Hematopoietic multipotent progenitor cell treated with erythropoietin and hydrocortisone succinate and interleukin-3 and kit ligand, for 8 days (in vitro differentiated cells): ENCODE data around the gene RHOD.
A peak's percentile ranks its signal among the peaks of the same experiment; 100 is the strongest.

Source experiments
- DNase-seq: peaks from one replicate; pipeline ENCODE4 v3.0.0-alpha.2; 2015

Gene RHOD, protein sequence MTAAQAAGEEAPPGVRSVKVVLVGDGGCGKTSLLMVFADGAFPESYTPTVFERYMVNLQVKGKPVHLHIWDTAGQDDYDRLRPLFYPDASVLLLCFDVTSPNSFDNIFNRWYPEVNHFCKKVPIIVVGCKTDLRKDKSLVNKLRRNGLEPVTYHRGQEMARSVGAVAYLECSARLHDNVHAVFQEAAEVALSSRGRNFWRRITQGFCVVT

GRCh38 chr11:67056267-67057204 is at the start of gene RHOD:
Gene RHOD, plus strand, starts transcription at chr11:67056847. Its CDS starts 56 bp downstream, at chr11:67056903.
- no peak for DNase-seq

DNA sequence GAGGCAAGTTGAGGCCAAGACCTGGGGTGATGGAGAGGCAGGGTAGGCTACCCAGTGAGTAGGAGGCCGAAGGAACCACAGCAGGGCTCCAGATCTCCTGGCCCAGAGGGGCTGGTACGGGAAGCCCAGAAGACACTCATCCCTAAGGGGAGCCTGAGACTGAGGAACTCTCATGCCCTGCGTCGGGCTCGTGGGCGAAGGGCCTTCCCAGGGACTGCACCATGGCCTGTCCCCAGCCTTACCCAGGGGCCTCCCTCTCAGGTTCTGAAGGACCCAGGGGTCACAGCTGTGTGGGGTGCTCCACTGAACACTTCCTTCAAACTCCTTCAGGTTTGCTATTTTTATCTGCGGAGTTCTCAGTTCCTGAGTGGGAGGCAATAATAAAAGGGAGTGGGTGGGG is 49.5 kb upstream of the RHOD start:
- DNase-seq, result no peak

- no peak for DNase-seq
Observed at GRCh38 chr11:67010296-67010905, 46.2 kb upstream of the RHOD start.

- DNase-seq, result no peak
Observed at GRCh38 chr11:67013511-67014045, 43.1 kb upstream of the RHOD start.

- no peak for DNase-seq
Observed at GRCh38 chr11:67014343-67014742, 42.3 kb upstream of the RHOD start.

- DNase-seq, result no peak
Observed at GRCh38 chr11:67015048-67015447, 41.6 kb upstream of the RHOD start.

- no peak for DNase-seq
Observed at GRCh38 chr11:67016550-67016949, 40.1 kb upstream of the RHOD start.

- no peak for DNase-seq
Observed at GRCh38 chr11:67020949-67021348, 35.7 kb upstream of the RHOD start.

DNA sequence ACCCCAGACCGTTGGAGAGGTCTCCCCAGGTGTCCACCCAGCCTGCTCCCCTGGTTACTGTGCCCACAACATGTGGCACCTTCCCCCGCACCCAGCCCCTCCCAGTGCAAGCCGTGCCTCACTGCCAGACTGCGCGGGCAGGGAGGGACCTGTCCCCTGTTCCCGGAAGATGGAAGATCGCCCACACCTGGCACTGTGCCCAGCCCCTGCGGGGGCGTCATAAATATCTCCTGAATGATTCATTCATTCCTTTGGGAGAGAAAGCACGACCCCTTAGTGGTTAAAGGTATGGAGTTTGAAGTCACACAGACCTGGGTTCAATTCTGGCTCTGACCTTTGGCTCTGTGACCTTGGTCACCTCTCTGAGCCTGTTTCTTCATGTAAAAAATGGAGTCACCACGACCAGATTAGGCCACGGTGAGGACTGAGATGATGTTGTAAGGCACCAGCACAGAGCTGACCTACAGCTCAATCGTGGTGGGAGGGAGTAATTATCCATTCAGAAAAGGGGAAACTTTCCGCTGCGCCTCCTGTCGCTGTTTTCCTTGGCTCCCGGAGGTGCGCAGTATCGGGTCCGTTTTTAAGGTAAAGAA is 34.2 kb upstream of the RHOD start:
- DNase-seq, result no peak

DNA sequence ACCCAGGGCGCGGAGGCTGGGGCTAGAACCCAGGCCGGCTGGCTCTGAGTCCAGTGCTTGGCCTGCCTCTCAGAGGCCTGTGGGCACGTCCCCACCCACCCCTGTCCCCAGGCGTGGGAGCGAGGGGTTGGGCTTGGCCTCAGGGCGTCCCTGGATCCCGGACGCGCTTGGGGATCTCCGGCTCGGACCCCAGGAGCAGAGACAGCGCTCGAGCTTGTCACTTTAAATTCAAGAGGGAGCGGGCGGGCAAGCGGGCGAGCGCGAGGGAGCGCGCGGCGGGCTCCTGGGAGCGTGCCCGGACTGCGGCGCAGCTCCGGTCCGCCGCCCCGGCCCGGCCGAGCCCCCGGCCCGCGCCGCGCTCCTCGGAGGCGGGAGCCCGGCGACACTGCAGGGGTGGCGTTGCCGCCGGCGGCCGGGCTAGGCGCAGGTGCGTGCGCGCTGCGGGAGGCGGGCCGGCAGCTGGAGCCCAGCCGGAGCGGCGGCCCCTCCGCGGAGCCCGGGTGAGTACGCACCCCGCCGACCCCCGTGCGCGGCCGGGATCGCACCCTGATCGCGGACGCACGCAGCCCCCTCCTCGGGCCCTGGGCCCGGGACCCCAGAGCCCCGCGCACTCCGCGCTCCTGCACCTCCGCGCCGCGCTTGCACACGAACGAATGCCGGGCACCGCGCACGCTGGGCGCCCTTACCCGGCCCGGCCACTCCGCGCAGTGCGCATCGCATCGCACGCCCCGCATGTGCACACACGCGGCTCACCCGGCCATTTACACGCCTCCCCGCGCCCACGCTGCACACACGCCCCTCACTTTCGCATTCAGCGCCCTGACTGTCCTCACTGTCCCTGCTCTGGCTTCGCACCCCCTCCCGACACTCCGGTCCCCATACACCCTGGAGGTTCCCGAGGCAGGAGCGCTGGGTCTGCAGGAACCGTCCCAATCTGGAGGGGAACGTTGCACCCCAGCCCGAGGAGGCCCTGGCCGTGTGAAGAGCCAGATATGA is 33.4 kb upstream of the RHOD start, which contains the start of gene SYT12:
TSS of gene SYT12 (plus strand) at position 174 of the 996 bp plus-strand sequence. CDS start 7,011 bp downstream, outside the sequence.
- DNase-seq, result no peak

- DNase-seq, result no peak
Observed at GRCh38 chr11:67023957-67024353, 32.7 kb upstream of the RHOD start.

DNA sequence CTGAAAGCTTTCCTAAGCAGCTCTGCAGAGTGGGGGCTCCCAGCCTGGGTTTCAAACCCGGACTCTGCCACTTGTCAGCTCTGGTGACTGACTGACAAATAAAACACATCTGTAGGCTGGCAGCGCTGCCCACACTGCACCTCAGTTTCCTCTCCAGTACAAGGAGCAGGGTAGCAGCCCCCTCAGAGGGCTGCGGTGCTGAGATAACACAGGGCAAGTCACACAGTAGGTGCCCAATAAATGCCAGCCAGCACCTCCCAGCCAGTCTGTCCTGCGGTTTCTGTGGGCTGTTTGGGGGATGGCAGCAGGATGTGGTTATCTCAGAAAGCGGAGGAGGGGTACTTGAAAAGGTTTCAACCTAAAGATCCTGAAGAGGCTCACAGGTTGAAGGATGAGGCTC is 32.2 kb upstream of the RHOD start:
- peak; percentile 84 for DNase-seq

DNA sequence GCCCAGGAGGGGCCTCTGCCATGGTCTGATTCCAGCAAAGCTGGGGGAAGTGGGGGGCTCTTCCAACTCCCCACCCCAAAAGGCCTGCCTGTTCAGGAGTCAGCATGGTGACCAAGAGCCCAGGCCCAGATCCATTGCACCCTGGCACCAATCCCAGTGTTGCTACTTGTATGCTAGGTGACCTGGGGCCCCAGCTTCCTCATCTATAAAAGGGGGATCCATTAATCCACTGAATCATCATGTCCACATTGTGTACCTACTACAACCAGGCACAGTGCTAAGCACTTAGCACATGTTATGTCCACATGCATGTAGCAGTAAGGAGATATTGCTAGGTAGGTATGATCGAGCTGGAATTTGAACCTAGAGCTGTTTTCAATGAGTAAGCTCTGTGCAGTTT is 31.7 kb upstream of the RHOD start:
- peak; percentile 20 for DNase-seq

- DNase-seq, result no peak
Observed at GRCh38 chr11:67025750-67026149, 30.9 kb upstream of the RHOD start.

GRCh38 chr11:67026941-67027340 is 29.7 kb upstream of the RHOD start:
- no peak for DNase-seq

- no peak for DNase-seq
Observed at GRCh38 chr11:67027483-67027930, 29.1 kb upstream of the RHOD start.

- no peak for DNase-seq
Observed at GRCh38 chr11:67027943-67028542, 28.6 kb upstream of the RHOD start.

DNA sequence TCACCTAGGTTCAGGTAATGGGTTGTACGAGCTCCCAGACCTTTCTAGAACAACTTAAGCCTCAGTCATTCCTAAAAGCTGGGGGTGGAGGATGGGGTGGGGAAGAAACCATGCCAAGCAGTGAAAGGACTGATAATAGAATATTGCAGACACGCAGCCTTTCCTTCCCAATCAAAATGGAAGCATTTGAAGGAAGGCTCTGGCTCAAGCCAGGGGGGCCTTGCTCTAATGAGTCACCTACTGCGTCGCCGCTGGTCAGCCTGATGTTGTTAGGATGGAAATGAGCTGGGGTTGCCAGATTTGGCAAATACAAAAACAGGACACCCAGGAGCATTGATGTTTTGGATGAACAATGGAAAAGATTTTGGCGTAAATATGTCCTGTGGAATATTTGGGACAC is 27.5 kb upstream of the RHOD start:
- no peak for DNase-seq

GRCh38 chr11:67030976-67031375 is 25.7 kb upstream of the RHOD start:
- no peak for DNase-seq

- no peak for DNase-seq
Observed at GRCh38 chr11:67031791-67032561, 24.7 kb upstream of the RHOD start.
